Measurements from ENCODE around the gene FBN3. TPM values are rescaled to one million over a fixed set of nuclear protein-coding genes. Genes with fewer than 3 reads are reported as not detected.

The FBN3 gene
- total RNA-seq, 1 donor = not detected

- Histone ChIP-seq H3K4me3 (ENCODE audit: low read length) (no peak overlapping the region), H3K4me1 (ENCODE audit: insufficient read depth, low read length) (no peaks in the 10 kb centered on the region), H3K9me3 (ENCODE audit: low read depth, low read length) (no peaks in the 10 kb centered on the region), H3K27me3 (ENCODE audit: insufficient read depth, low read length) (no peaks in the 10 kb centered on the region)
Measured at GRCh38 chr19:8075158-8076074, 74.0 kb downstream of the FBN3 start.

GRCh38 chr19:8074501-8074900 lies 74.9 kb downstream of the FBN3 start:
- no peaks in the 10 kb centered on the region for H3K9me3 ChIP-seq (ENCODE audit: low read depth, low read length)
- H3K4me3 ChIP-seq (ENCODE audit: low read length) = no peak overlapping the region
- H3K27me3 ChIP-seq (ENCODE audit: insufficient read depth, low read length) = no peaks in the 10 kb centered on the region
- H3K4me1 ChIP-seq (ENCODE audit: insufficient read depth, low read length) = no peaks in the 10 kb centered on the region

- Histone ChIP-seq H3K4me1 (ENCODE audit: insufficient read depth, low read length) (no peaks in the 10 kb centered on the region), H3K27me3 (ENCODE audit: insufficient read depth, low read length) (no peaks in the 10 kb centered on the region), H3K9me3 (ENCODE audit: low read depth, low read length) (no peaks in the 10 kb centered on the region), H3K4me3 (ENCODE audit: low read length) (no peak overlapping the region)
Measured at GRCh38 chr19:8071912-8072311, 77.5 kb downstream of the FBN3 start.

DNA sequence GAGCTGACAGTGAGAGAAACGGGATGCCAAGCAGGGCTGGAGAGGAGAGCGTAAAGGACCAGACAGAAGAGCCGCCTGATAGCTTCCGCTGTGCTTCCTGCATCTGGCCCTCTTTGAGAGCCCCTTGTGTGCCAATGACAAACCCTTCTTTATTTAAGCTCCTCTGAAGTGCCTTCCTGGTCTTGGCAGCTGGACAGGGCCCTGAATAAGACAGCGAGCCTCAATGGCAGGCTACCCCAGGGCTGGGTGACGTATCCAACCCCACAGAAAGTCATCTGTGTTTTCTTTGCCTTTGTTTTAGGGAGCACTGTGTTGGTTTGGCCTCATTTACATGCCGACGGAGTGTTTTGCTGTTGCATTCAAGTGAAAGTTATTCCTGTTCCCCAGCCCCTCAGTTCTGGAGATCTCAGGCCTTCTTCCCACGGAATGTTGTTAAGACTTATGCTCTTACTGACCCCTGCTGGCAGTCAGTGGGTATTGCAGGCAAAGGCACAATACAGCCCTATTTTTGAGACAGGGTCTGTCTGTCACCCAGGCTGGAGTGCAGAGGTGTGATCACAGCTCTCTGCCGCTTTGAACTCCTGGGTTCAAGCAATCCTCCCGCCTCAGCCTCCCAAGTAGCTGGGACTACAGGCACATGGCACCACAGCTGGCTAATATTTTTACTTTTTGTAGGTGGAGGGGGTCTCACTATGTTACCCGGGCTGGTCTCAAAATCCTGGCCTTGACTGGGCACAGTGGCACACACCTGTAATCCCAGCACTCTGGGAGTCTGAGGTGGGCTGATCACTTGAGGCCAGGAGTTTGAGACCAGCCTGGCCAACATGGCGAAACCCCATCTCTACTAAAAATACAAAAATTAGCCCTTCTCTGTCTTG lies 80.1 kb downstream of the FBN3 start:
- no peaks in the 10 kb centered on the region for H3K27me3 ChIP-seq (ENCODE audit: insufficient read depth, low read length)
- no peaks in the 10 kb centered on the region for H3K9me3 ChIP-seq (ENCODE audit: low read depth, low read length)
- peaks cover 6% of the 10 kb centered on the region for H3K4me1 ChIP-seq (ENCODE audit: insufficient read depth, low read length)
- H3K4me3 ChIP-seq (ENCODE audit: low read length) = no peak overlapping the region

GRCh38 chr19:8065875-8066261 lies 83.5 kb downstream of the FBN3 start:
- Histone ChIP-seq H3K4me1 (ENCODE audit: insufficient read depth, low read length) (peaks cover 6% of the 10 kb centered on the region), H3K27me3 (ENCODE audit: insufficient read depth, low read length) (no peaks in the 10 kb centered on the region), H3K9me3 (ENCODE audit: low read depth, low read length) (no peaks in the 10 kb centered on the region), H3K4me3 (ENCODE audit: low read length) (no peak overlapping the region)

- no peaks in the 10 kb centered on the region for H3K9me3 ChIP-seq (ENCODE audit: low read depth, low read length)
- H3K4me1 ChIP-seq (ENCODE audit: insufficient read depth, low read length) = peaks cover 6% of the 10 kb centered on the region
- no peak overlapping the region for H3K4me3 ChIP-seq (ENCODE audit: low read length)
- no peaks in the 10 kb centered on the region for H3K27me3 ChIP-seq (ENCODE audit: insufficient read depth, low read length)
Measured at GRCh38 chr19:8064911-8065874, 84.2 kb downstream of the FBN3 start.

DNA sequence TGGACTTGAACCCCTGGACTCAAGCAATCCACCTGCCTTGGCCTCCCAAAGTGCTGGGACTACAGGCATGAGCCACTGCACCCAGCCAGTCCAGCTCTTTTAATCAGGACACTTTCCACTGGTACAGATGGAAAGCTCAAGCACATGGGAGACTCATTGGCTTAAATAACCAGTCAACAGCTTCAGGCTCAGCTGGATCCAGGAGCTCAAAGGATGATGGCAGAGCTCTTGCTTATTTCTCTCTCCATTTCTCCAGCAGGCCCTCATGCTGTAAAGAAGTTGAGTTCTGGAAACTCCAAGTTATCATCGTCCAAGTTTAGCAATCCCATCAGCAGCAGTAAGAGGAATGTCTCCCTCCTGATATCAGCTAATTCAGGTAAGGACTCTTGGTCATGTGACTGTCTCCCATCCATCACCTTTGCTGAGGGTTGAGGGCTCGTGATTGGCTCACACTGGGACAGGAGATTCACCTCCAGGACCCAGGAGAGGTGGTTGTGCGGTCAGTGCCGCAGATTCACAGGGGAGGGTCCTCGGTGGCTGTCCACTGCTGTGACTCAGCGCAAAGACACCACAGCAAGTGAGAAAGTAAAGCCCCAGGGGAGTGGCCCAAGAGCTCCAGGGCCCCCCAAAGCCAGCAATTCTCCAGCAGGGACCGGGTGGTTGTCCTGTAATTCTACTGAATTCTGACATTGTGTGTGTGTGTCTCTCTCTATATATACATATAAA lies 91.7 kb downstream of the FBN3 start:
- H3K4me3 ChIP-seq (ENCODE audit: low read length) = no peak overlapping the region
- H3K9me3 ChIP-seq (ENCODE audit: low read depth, low read length) = no peaks in the 10 kb centered on the region
- H3K27me3 ChIP-seq (ENCODE audit: insufficient read depth, low read length) = no peaks in the 10 kb centered on the region
- no peaks in the 10 kb centered on the region for H3K4me1 ChIP-seq (ENCODE audit: insufficient read depth, low read length)

- H3K4me1 ChIP-seq (ENCODE audit: insufficient read depth, low read length) = peaks cover 8% of the 10 kb centered on the region
- H3K9me3 ChIP-seq (ENCODE audit: low read depth, low read length) = no peaks in the 10 kb centered on the region
- no peaks in the 10 kb centered on the region for H3K27me3 ChIP-seq (ENCODE audit: insufficient read depth, low read length)
- no peak overlapping the region for H3K4me3 ChIP-seq (ENCODE audit: low read length)
Measured at GRCh38 chr19:8056533-8056932, 92.9 kb downstream of the FBN3 start.

DNA sequence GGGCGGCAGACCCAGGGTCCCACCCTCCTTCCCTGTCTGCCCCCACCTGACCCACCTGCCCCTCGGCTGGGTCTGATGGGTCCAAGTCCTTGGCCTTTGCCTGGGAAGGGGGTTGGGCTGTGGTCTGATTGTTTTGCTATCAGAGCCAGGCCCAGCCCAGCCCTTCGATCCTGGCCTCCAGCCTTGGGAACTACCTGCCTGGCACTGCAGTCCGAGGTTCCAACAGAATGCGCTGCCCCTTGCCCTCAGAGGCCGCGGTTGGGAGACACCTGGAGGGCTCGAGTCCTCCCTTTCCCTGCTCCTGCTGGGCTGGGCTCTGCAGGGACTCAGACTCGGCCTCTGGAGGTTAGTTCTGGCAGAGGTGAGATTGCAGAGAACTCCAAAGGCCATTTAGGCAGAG lies 95.2 kb downstream of the FBN3 start:
- H3K27me3 ChIP-seq (ENCODE audit: insufficient read depth, low read length) = no peaks in the 10 kb centered on the region
- H3K4me3 ChIP-seq (ENCODE audit: low read length) = no peak overlapping the region
- peaks cover 22% of the 10 kb centered on the region for H3K4me1 ChIP-seq (ENCODE audit: insufficient read depth, low read length)
- no peaks in the 10 kb centered on the region for H3K9me3 ChIP-seq (ENCODE audit: low read depth, low read length)

GRCh38 chr19:8052464-8052859 lies 96.9 kb downstream of the FBN3 start, which contains the start of gene CCL25:
CCL25 (plus strand) TSS chr19:8052760; CDS start chr19:8053050, 290 bp downstream.
- Histone ChIP-seq H3K4me1 (ENCODE audit: insufficient read depth, low read length) (peaks cover 22% of the 10 kb centered on the region), H3K27me3 (ENCODE audit: insufficient read depth, low read length) (no peaks in the 10 kb centered on the region), H3K4me3 (ENCODE audit: low read length) (no peak within 1 kb of the TSS), H3K9me3 (ENCODE audit: low read depth, low read length) (no peaks in the 10 kb centered on the region)

GRCh38 chr19:8050274-8051096 lies 98.9 kb downstream of the FBN3 start:
- Histone ChIP-seq H3K27me3 (ENCODE audit: insufficient read depth, low read length) (no peaks in the 10 kb centered on the region), H3K4me3 (ENCODE audit: low read length) (peak overlapping the region; percentile 18), H3K4me1 (ENCODE audit: insufficient read depth, low read length) (peaks cover 22% of the 10 kb centered on the region), H3K9me3 (ENCODE audit: low read depth, low read length) (no peaks in the 10 kb centered on the region)

- Histone ChIP-seq H3K4me1 (ENCODE audit: insufficient read depth, low read length) (peaks cover 15% of the 10 kb centered on the region), H3K27me3 (ENCODE audit: insufficient read depth, low read length) (no peaks in the 10 kb centered on the region), H3K9me3 (ENCODE audit: low read depth, low read length) (no peaks in the 10 kb centered on the region), H3K4me3 (ENCODE audit: low read length) (no peak overlapping the region)
Measured at GRCh38 chr19:8046569-8047165, 102.7 kb downstream of the FBN3 start.

Measured in mononuclear cell (primary cell).